Liver (tissue), 9 donors: Measurements from ENCODE around the gene RTP5. TPM values are rescaled to one million over a fixed set of nuclear protein-coding genes. Genes with fewer than 3 reads are reported as not detected.

ENCODE experiments used
- DNase-seq: peaks from one replicate; pipeline ENCODE4 v3.0.0-alpha.2; 2017; ENCODE audit warnings: low spot score
- H3K27ac ChIP-seq, 2 donors: one replicate each; pipeline ENCODE4 v1.7.0; 2013; ENCODE audit warnings: inconsistent platforms in 2 of 2, low read length in 2 of 2, control low read depth in 1 of 2, low read depth in 1 of 2, mild to moderate bottlenecking in 1 of 2
- H3K27me3 ChIP-seq, 4 donors: one replicate each; pipeline versions ENCODE4 v1.6.1 to v1.7.0; 2013; ENCODE audit warnings: low read length in 3 of 4, inconsistent platforms in 1 of 4, mild to moderate bottlenecking in 1 of 4, moderate library complexity in 1 of 4; ENCODE audit not compliant: control insufficient read depth in 4 of 4, insufficient read depth in 4 of 4
- H3K36me3 ChIP-seq, 4 donors: one replicate each; pipeline versions ENCODE4 v1.6.1 to v1.7.0; 2013; ENCODE audit warnings: low read length in 3 of 4, mild to moderate bottlenecking in 3 of 4, low read depth in 1 of 4, moderate library complexity in 1 of 4; ENCODE audit not compliant: control insufficient read depth in 4 of 4, insufficient read depth in 3 of 4
- H3K4me1 ChIP-seq, 4 donors: one replicate each; pipeline versions ENCODE4 v1.6.1 to v1.7.0; 2013; ENCODE audit warnings: low read length in 3 of 4, mild to moderate bottlenecking in 3 of 4, moderate library complexity in 1 of 4; ENCODE audit not compliant: control insufficient read depth in 4 of 4, insufficient read depth in 4 of 4
- H3K4me3 ChIP-seq, 3 donors: one replicate each; pipeline versions ENCODE4 v1.6.1 to v1.7.0; 2013; ENCODE audit warnings: low read length in 3 of 3, control low read depth in 1 of 3, low read depth in 1 of 3, mild to moderate bottlenecking in 1 of 3
- H3K9ac ChIP-seq, 2 donors: one replicate each; pipeline ENCODE4 v1.7.0; 2013; ENCODE audit warnings: low read length in 2 of 2, mild to moderate bottlenecking in 2 of 2, moderate library complexity in 2 of 2, control low read depth in 1 of 2, low read depth in 1 of 2
- H3K9me3 ChIP-seq, 4 donors: one replicate each; pipeline versions ENCODE4 v1.6.1 to v1.7.0; 2013; ENCODE audit warnings: low read length in 3 of 4; ENCODE audit not compliant: control insufficient read depth in 4 of 4
- CTCF ChIP-seq: fragments of 150-350 bp; IDR thresholded peaks from 2 replicates; pipeline ENCODE4 v1.5.1; 2017; ENCODE audit warnings: improper control_type of control experiment, low read depth, low read length; ENCODE audit not compliant: missing input control
- FOXA1 ChIP-seq: IDR thresholded peaks from 2 replicates; pipeline ENCODE4 v1.6.1; 2016; ENCODE audit warnings: antibody characterized with exemption
- FOXA2 ChIP-seq: IDR thresholded peaks from 2 replicates; pipeline ENCODE4 v1.6.1; 2016; ENCODE audit warnings: antibody characterized with exemption
- GABPA ChIP-seq, 2 donors: IDR thresholded peaks in 1 of 2; conservative IDR thresholded peaks in 1 of 2; 2 replicates each; pipeline ENCODE4 v1.6.1; 2016; ENCODE audit warnings: antibody characterized with exemption in 2 of 2, mild to moderate bottlenecking in 1 of 2, moderate library complexity in 1 of 2
- HNF4A ChIP-seq, 2 donors: conservative IDR thresholded peaks; 2 replicates each; pipeline ENCODE4 v1.6.1; 2016; ENCODE audit warnings: antibody characterized with exemption in 2 of 2, mild to moderate bottlenecking in 2 of 2
- HNF4G ChIP-seq: IDR thresholded peaks from 2 replicates; pipeline ENCODE4 v1.6.1; 2016; ENCODE audit warnings: antibody characterized with exemption
- MAX ChIP-seq: IDR thresholded peaks from 2 replicates; pipeline ENCODE4 v1.6.1; 2016; ENCODE audit warnings: antibody characterized with exemption
- NR2F2 ChIP-seq: IDR thresholded peaks from 2 replicates; pipeline ENCODE4 v1.6.1; 2016; ENCODE audit warnings: antibody characterized with exemption
- REST ChIP-seq: IDR thresholded peaks from 2 replicates; pipeline ENCODE4 v1.6.1; 2016; ENCODE audit warnings: antibody characterized with exemption, mild to moderate bottlenecking
- RXRA ChIP-seq, 2 donors: IDR thresholded peaks; 2 replicates each; pipeline ENCODE4 v1.6.1; 2017 to 2018; ENCODE audit warnings: antibody characterized with exemption in 2 of 2, mild to moderate bottlenecking in 1 of 2
- SP1 ChIP-seq: IDR thresholded peaks from 2 replicates; pipeline ENCODE4 v1.6.1; 2018; ENCODE audit warnings: antibody characterized with exemption, mild to moderate bottlenecking
- TAF1 ChIP-seq: conservative IDR thresholded peaks from 2 replicates; pipeline ENCODE4 v1.6.1; 2016; ENCODE audit warnings: antibody characterized with exemption, mild to moderate bottlenecking
- YY1 ChIP-seq: IDR thresholded peaks from 2 replicates; pipeline ENCODE4 v1.6.1; 2016; ENCODE audit warnings: antibody characterized with exemption, mild to moderate bottlenecking
- WGBS: extraction: QIAGEN DNeasy Blood & Tissue Kit; methylation state at CpG from one replicate; pipeline ENCODE4 v1.1.7; 2013; 5-methylcytosine and 5-hydroxymethylcytosine counted together
- polyA plus RNA-seq, 2 donors: library from polyadenylated mRNA; stranded (reverse) in 1 of 2; unstranded in 1 of 2; fragments of 200-250 nt in 1 of 2; fragments of >200 nt in 1 of 2; fragmentation: Nextera tagmentation in 1 of 2; extraction: Ambion mirVana in 1 of 2; gene quantifications; one replicate each; pipeline versions ENCODE4 v1.2.1 to v1.2.3, GENCODE V29; 2013 to 2015
- total RNA-seq, 2 donors: library from RNA; depleted of rRNA; stranded (reverse); fragments of >200 nt; gene quantifications; one replicate each; pipeline ENCODE4 v1.2.3, GENCODE V29; 2014
- TF ChIP-seq, protein P1 (sequence below): IDR thresholded peaks from 2 replicates; pipeline ENCODE4 v1.6.1; 2016; ENCODE audit warnings: antibody characterized with exemption
- TF ChIP-seq, protein P2 (sequence below): IDR thresholded peaks from 2 replicates; pipeline ENCODE4 v1.6.1; 2016; ENCODE audit warnings: antibody characterized with exemption
- donor health status: healthy.
- donor health status: healthy.
- donor health status: healthy.
- donor health status: healthy.
- donor health status: healthy.

Gene RTP5
- total and polyA plus RNA-seq, 4 donors: under 0.01 to 0.03 TPM; not detected in 2

- Histone ChIP-seq H3K27me3 (no peaks in the 10 kb centered on the region), H3K4me3 (no peak overlapping the region), H3K36me3 (no peaks in the 10 kb centered on the region), H3K9me3 (no peaks in the 10 kb centered on the region), H3K4me1 (peaks cover 0 to 4% (median 0%) of the 10 kb centered on the region in 4 donors), H3K9ac (no peak overlapping the region), H3K27ac (no peak overlapping the region)
- 86% methylated on average over 18 of the region's 18 CpGs for WGBS
- TF ChIP-seq TAF1 (no peak), FOXA1 (no peak), NR2F2 (no peak), MAX (no peak), YY1 (no peak), HNF4G (no peak), CTCF (no peak), GABPA (IDR thresholded peaks at IDR 0.05 in 1 of 2, conservative IDR thresholded peaks at IDR 0.05 in 1 of 2) (no peak), SP1 (no peak), FOXA2 (no peak), REST (no peak)
- TF ChIP-seq, protein P1, sequence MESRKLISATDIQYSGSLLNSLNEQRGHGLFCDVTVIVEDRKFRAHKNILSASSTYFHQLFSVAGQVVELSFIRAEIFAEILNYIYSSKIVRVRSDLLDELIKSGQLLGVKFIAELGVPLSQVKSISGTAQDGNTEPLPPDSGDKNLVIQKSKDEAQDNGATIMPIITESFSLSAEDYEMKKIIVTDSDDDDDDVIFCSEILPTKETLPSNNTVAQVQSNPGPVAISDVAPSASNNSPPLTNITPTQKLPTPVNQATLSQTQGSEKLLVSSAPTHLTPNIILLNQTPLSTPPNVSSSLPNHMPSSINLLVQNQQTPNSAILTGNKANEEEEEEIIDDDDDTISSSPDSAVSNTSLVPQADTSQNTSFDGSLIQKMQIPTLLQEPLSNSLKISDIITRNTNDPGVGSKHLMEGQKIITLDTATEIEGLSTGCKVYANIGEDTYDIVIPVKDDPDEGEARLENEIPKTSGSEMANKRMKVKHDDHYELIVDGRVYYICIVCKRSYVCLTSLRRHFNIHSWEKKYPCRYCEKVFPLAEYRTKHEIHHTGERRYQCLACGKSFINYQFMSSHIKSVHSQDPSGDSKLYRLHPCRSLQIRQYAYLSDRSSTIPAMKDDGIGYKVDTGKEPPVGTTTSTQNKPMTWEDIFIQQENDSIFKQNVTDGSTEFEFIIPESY: no peak
- TF ChIP-seq, protein P2, sequence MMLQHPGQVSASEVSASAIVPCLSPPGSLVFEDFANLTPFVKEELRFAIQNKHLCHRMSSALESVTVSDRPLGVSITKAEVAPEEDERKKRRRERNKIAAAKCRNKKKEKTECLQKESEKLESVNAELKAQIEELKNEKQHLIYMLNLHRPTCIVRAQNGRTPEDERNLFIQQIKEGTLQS: no peak
- no peak for DNase-seq
Observed at GRCh38 chr2:241857572-241858121, 11.9 kb upstream of the RTP5 start.

GRCh38 chr2:241858206-241859016, 11.1 kb upstream of the RTP5 start, which contains the start of gene PDCD1:
PDCD1 (minus strand) TSS chr2:241858894; CDS start chr2:241858838, 56 bp downstream.
- no peaks in the 10 kb centered on the region for H3K27me3 ChIP-seq
- peak within 1 kb of the TSS; percentile 59 to 64 for H3K27ac ChIP-seq
- no peaks in the 10 kb centered on the region for H3K36me3 ChIP-seq
- 67% methylated on average over 28 of the region's 28 CpGs for WGBS
- TF ChIP-seq CTCF: no peak
- TF ChIP-seq FOXA2: no peak
- no peak for TF ChIP-seq NR2F2
- TF ChIP-seq HNF4A (conservative IDR thresholded peaks at IDR 0.05): no peak
- no peak for TF ChIP-seq GABPA (IDR thresholded peaks at IDR 0.05 in 1 of 2, conservative IDR thresholded peaks at IDR 0.05 in 1 of 2)
- TF ChIP-seq RXRA (IDR thresholded peaks at IDR 0.05): no peak
- H3K4me3 ChIP-seq: no peak within 1 kb of the TSS
- no peaks in the 10 kb centered on the region for H3K9me3 ChIP-seq
- peaks cover 0 to 4% (median 0%) of the 10 kb centered on the region in 4 donors for H3K4me1 ChIP-seq
- H3K9ac ChIP-seq: no peak within 1 kb of the TSS
- peak; percentile 57 for DNase-seq
